Measurements from ENCODE around the gene KCNQ5.

GRCh38 chr6:72721346-72721745, 99.5 kb downstream of the KCNQ5 start:
- TF ChIP-seq, protein P1, sequence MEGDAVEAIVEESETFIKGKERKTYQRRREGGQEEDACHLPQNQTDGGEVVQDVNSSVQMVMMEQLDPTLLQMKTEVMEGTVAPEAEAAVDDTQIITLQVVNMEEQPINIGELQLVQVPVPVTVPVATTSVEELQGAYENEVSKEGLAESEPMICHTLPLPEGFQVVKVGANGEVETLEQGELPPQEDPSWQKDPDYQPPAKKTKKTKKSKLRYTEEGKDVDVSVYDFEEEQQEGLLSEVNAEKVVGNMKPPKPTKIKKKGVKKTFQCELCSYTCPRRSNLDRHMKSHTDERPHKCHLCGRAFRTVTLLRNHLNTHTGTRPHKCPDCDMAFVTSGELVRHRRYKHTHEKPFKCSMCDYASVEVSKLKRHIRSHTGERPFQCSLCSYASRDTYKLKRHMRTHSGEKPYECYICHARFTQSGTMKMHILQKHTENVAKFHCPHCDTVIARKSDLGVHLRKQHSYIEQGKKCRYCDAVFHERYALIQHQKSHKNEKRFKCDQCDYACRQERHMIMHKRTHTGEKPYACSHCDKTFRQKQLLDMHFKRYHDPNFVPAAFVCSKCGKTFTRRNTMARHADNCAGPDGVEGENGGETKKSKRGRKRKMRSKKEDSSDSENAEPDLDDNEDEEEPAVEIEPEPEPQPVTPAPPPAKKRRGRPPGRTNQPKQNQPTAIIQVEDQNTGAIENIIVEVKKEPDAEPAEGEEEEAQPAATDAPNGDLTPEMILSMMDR (conservative IDR thresholded peaks at IDR 0.05; ENCODE audit: low read depth, low read length), result no peak
- no peak for TF ChIP-seq EZH2 (IDR thresholded peaks at IDR 0.05; ENCODE audit: borderline replicate concordance, low read depth, low read length, poor library complexity, severe bottlenecking)
